ENCODE data around the gene GALNT9. TPM values are rescaled to one million over a fixed set of nuclear protein-coding genes. Genes with fewer than 3 reads are reported as not detected.

The GALNT9 gene
- total RNA-seq, 6 experiments from 2014 or later: not detected

GRCh38 chr12:132279930-132280329, 49.5 kb downstream of the GALNT9 start:
- 100% methylated on average over 1 of the region's 2 CpGs for WGBS (ENCODE audit: insufficient coverage, low coverage, low lambda C conversion rate, missing lambda C conversion rate)
- Histone ChIP-seq H3K27me3 (no peaks in the 10 kb centered on the region), H3K27ac (no peak overlapping the region), H3K4me1 (no peaks in the 10 kb centered on the region), H3K36me3 (no peaks in the 10 kb centered on the region), H3K4me3 (no peak overlapping the region), H3K9me3 (no peaks in the 10 kb centered on the region)
- no peak for TF ChIP-seq POLR2A (IDR thresholded peaks at IDR 0.05)
- no peak for TF ChIP-seq CTCF (IDR thresholded peaks at IDR 0.05)
- ATAC-seq (no peak), DNase-seq (no peak)
- intact Hi-C loops (cut with DNase I): no loop called here

GRCh38 chr12:132279184-132279889, 50.1 kb downstream of the GALNT9 start:
- no peaks in the 10 kb centered on the region for H3K27me3 ChIP-seq
- ATAC-seq (peak; percentile 53 to 77 (median 63)), DNase-seq (peak in 1 of 3 donors; percentile 69)
- no peak overlapping the region for H3K27ac ChIP-seq
- intact Hi-C loops (cut with DNase I): no loop called here
- H3K4me3 ChIP-seq: no peak overlapping the region
- WGBS (ENCODE audit: insufficient coverage, low coverage, low lambda C conversion rate, missing lambda C conversion rate): 47% methylated on average over 2 of the region's 18 CpGs
- no peaks in the 10 kb centered on the region for H3K36me3 ChIP-seq
- no peak for TF ChIP-seq CTCF (IDR thresholded peaks at IDR 0.05)
- no peak for TF ChIP-seq POLR2A (IDR thresholded peaks at IDR 0.05)
- no peaks in the 10 kb centered on the region for H3K9me3 ChIP-seq
- H3K4me1 ChIP-seq: no peaks in the 10 kb centered on the region

- DNase-seq (peak in 1 of 3 donors; percentile 51), ATAC-seq (no peak)
- H3K36me3 ChIP-seq: no peaks in the 10 kb centered on the region
- no peaks in the 10 kb centered on the region for H3K9me3 ChIP-seq
- no peak overlapping the region for H3K27ac ChIP-seq
- no peak for TF ChIP-seq POLR2A (IDR thresholded peaks at IDR 0.05)
- no peak for TF ChIP-seq CTCF (IDR thresholded peaks at IDR 0.05)
- intact Hi-C loops (cut with DNase I): no loop called here
- no peaks in the 10 kb centered on the region for H3K27me3 ChIP-seq
- WGBS (ENCODE audit: insufficient coverage, low coverage, low lambda C conversion rate, missing lambda C conversion rate): 56% methylated on average over 12 of the region's 38 CpGs
- no peaks in the 10 kb centered on the region for H3K4me1 ChIP-seq
- no peak overlapping the region for H3K4me3 ChIP-seq
Measured at GRCh38 chr12:132278401-132279183, 50.8 kb downstream of the GALNT9 start.

DNA sequence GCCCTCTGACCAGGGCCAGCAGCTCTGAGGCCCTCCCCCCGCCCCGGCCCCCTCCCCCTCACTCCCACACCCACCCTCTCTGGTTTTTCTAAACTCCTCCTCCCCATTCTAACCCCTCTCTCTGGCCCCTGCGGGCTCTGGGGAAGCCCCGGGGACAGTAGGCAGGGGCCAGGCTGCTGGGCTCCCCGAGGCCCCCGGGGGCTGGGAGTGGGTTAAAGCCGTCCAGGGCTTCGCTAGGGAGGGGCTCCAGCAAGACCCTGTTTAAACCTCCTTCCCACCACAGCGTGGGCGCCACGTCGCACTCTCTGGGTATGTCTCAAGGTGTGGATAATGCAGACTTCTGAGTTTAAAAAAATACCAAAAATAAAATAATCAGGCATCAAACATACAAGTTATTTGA, 51.4 kb downstream of the GALNT9 start:
- Histone ChIP-seq H3K27ac (no peak overlapping the region), H3K9me3 (no peaks in the 10 kb centered on the region), H3K36me3 (no peaks in the 10 kb centered on the region), H3K4me1 (no peaks in the 10 kb centered on the region), H3K27me3 (no peaks in the 10 kb centered on the region), H3K4me3 (no peak overlapping the region)
- ATAC-seq: no peak
- peak in 1 of 3 donors; percentile 25 for DNase-seq
- 39% methylated on average over 10 of the region's 12 CpGs for WGBS (ENCODE audit: insufficient coverage, low coverage, low lambda C conversion rate, missing lambda C conversion rate)
- intact Hi-C loops (cut with DNase I): no loop called here
- TF ChIP-seq CTCF (IDR thresholded peaks at IDR 0.05) (no peak), POLR2A (IDR thresholded peaks at IDR 0.05) (no peak)

Measured in right lobe of liver (tissue), 6 donors.